PFSK-1 (cell line): Measurements from ENCODE around the gene TMEM271.

Source experiments
- FOXP2 ChIP-seq: optimal IDR thresholded peaks from 2 replicates; pipeline ENCODE3; 2011; ENCODE audit warnings: borderline replicate concordance, control low read depth, inconsistent platforms; ENCODE audit not compliant: insufficient read depth; ENCODE audit errors: extremely low read length, extremely low read depth
- POLR2AphosphoS5 ChIP-seq: IDR thresholded peaks from 2 replicates; pipeline ENCODE4 v1.6.1; 2012; ENCODE audit warnings: low read depth, mild to moderate bottlenecking, control low read depth, low read length, moderate library complexity
- REST ChIP-seq, 2 experiments: IDR thresholded peaks; 2 replicates each; pipeline versions ENCODE4 v1.6.1 to v1.8.0; 2011 to 2012; ENCODE audit warnings: low read depth in 2 of 2, low read length in 2 of 2, control low read depth in 1 of 2, inconsistent platforms in 1 of 2, mild to moderate bottlenecking in 1 of 2, moderate library complexity in 1 of 2; ENCODE audit not compliant: insufficient read depth in 1 of 2
- SIN3A ChIP-seq: IDR thresholded peaks from 2 replicates; pipeline ENCODE4 v1.6.1; 2012; ENCODE audit warnings: mild to moderate bottlenecking, low read length, moderate library complexity, borderline replicate concordance; ENCODE audit not compliant: insufficient read depth
- TAF1 ChIP-seq: IDR thresholded peaks from 2 replicates; pipeline ENCODE4 v1.6.1; 2012; ENCODE audit warnings: low read length, control low read depth, borderline replicate concordance; ENCODE audit not compliant: insufficient read depth

Gene TMEM271

GRCh38 chr4:568351-568652 lies 7.8 kb downstream of the TMEM271 start:
- TF ChIP-seq SIN3A (no peak), FOXP2 (no peak), TAF1 (no peak), REST (IDR thresholded peaks at IDR 0.05; ENCODE audit: insufficient read depth in 1 of 2, low read depth in 2 of 2, low read length in 2 of 2) (no peak), POLR2AphosphoS5 (no peak)

GRCh38 chr4:567457-568350 lies 8.4 kb downstream of the TMEM271 start:
- TF ChIP-seq REST (IDR thresholded peaks at IDR 0.05; ENCODE audit: insufficient read depth in 1 of 2, low read depth in 2 of 2, low read length in 2 of 2) (no peak), FOXP2 (no peak), TAF1 (no peak), POLR2AphosphoS5 (no peak), SIN3A (no peak)

- TF ChIP-seq SIN3A (no peak), REST (IDR thresholded peaks at IDR 0.05; ENCODE audit: insufficient read depth in 1 of 2, low read depth in 2 of 2, low read length in 2 of 2) (no peak), FOXP2 (no peak), TAF1 (no peak), POLR2AphosphoS5 (no peak)
Observed at GRCh38 chr4:566508-567295, 9.4 kb downstream of the TMEM271 start.

GRCh38 chr4:566035-566434 lies 10.1 kb downstream of the TMEM271 start:
- TF ChIP-seq TAF1 (no peak), POLR2AphosphoS5 (no peak), SIN3A (no peak), REST (IDR thresholded peaks at IDR 0.05; ENCODE audit: insufficient read depth in 1 of 2, low read depth in 2 of 2, low read length in 2 of 2) (no peak), FOXP2 (no peak)
